Ecto neural progenitor cell (in vitro differentiated cells): ENCODE results near the gene MYO1F.
"Not testable (repeated sequence)": the region's sequence is repeated elsewhere in the genome, so short reads cannot be mapped to it uniquely, and the experiment has no call there.

Source experiments
- DNase-seq: peaks from one replicate; pipeline ENCODE4 v3.0.0-alpha.2; 2018; ENCODE audit warnings: low spot score

The MYO1F gene

GRCh38 chr19:8600064-8600463 lies 22.8 kb upstream of the MYO1F start:
- DNase-seq, result no peak

GRCh38 chr19:8596168-8596567 lies 18.9 kb upstream of the MYO1F start:
- no peak for DNase-seq

- no peak for DNase-seq
Observed at GRCh38 chr19:8595651-8596050, 18.4 kb upstream of the MYO1F start.

- DNase-seq, result no peak
Observed at GRCh38 chr19:8593931-8594330, 16.7 kb upstream of the MYO1F start.

GRCh38 chr19:8592231-8593009 lies 15.2 kb upstream of the MYO1F start:
- DNase-seq, result peak; percentile 100

GRCh38 chr19:8589177-8589714 lies 12.0 kb upstream of the MYO1F start:
- DNase-seq, result no peak

- peak; percentile 85 for DNase-seq
Observed at GRCh38 chr19:8585894-8586750, 8.9 kb upstream of the MYO1F start.

- DNase-seq, result no peak
Observed at GRCh38 chr19:8584965-8585893, 8.0 kb upstream of the MYO1F start.

GRCh38 chr19:8580710-8581281 lies 3.6 kb upstream of the MYO1F start:
- DNase-seq, result peak; percentile 93

- DNase-seq, result peak; percentile 84
Observed at GRCh38 chr19:8578642-8579265, 1.5 kb upstream of the MYO1F start.

- DNase-seq, result no peak
Observed at GRCh38 chr19:8577741-8578140, 499 bp upstream of the MYO1F start.

GRCh38 chr19:8576273-8576993 lies 809 bp downstream of the MYO1F start:
- DNase-seq, result no peak

GRCh38 chr19:8575467-8575997 lies 1.7 kb downstream of the MYO1F start:
- DNase-seq, result no peak

- DNase-seq, result not testable (repeated sequence)
Observed at GRCh38 chr19:8574619-8574922, 2.7 kb downstream of the MYO1F start.

- no peak for DNase-seq
Observed at GRCh38 chr19:8573316-8573715, 3.9 kb downstream of the MYO1F start.

- no peak for DNase-seq
Observed at GRCh38 chr19:8571006-8571411, 6.2 kb downstream of the MYO1F start.

GRCh38 chr19:8569066-8569771 lies 8.0 kb downstream of the MYO1F start:
- no peak for DNase-seq

GRCh38 chr19:8567522-8568172 lies 9.6 kb downstream of the MYO1F start:
- DNase-seq, result no peak

- DNase-seq, result no peak
Observed at GRCh38 chr19:8566855-8567254, 10.4 kb downstream of the MYO1F start.
